HG03342 (cell line): Measurements from ENCODE around the gene SETBP1.

ENCODE experiments used
- ATAC-seq: cut with Tn5 transposase; IDR thresholded peaks from one replicate; pipeline ENCODE4 v1.9.1; 2021; ENCODE audit warnings: mild to moderate bottlenecking, moderate library complexity; ENCODE audit not compliant: unreplicated experiment

The SETBP1 gene

DNA sequence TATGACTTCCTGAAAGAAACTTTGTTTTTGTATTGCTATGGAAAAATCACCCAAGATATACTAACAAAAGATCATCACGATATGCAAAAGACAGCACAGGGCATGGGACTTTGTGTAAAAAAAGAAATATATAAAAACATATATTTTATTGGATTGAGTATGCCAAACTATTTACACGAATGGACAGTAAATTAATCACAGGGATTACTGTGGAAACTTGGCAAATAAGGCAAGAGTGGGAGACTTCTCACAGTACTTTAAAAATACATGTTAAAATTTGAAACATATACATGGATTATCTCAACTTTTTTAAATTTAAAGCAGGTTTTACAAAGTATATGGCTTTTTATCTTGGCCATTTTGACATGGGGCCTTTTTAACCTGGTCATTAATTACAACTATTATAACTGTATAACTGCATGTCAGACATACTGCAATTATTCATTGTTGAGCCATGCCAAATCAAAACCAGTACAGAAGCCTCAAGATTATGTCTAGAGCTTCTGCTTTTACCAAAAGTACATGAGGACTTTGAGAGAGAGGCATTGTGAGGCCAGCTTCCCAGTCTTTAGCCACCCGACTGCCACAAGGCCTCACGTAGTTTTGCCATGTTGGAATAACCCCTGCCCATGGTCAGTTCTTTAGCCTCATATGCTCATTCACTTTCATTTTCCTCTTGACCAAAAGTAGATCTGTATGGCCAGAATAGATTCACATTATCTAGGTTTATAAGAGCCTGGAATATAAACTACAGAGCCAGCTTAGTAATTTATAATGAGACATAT is 419.8 kb downstream of the SETBP1 start:
- no peak for ATAC-seq

DNA sequence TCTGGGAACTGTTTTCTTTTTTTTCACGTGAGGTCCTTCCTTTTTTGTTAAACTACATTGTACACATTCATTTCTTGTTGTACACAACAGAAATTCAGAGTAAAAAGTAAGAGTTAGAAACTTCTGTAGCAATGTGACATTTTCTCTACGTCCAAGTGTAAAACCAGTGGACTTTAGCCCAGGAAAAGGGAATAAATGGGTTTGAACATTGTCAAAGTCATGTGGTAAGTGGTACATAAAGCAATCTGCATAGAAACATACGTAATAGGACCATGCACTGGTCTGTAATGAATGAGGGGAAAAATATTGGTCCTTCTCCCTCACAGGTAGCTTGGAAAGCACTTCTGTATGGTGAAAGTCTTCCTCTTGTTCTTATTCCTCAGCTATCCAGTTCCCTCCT is 421.4 kb downstream of the SETBP1 start:
- no peak for ATAC-seq

- ATAC-seq = no peak
Measured at GRCh38 chr18:45102863-45103262, 422.2 kb downstream of the SETBP1 start.

DNA sequence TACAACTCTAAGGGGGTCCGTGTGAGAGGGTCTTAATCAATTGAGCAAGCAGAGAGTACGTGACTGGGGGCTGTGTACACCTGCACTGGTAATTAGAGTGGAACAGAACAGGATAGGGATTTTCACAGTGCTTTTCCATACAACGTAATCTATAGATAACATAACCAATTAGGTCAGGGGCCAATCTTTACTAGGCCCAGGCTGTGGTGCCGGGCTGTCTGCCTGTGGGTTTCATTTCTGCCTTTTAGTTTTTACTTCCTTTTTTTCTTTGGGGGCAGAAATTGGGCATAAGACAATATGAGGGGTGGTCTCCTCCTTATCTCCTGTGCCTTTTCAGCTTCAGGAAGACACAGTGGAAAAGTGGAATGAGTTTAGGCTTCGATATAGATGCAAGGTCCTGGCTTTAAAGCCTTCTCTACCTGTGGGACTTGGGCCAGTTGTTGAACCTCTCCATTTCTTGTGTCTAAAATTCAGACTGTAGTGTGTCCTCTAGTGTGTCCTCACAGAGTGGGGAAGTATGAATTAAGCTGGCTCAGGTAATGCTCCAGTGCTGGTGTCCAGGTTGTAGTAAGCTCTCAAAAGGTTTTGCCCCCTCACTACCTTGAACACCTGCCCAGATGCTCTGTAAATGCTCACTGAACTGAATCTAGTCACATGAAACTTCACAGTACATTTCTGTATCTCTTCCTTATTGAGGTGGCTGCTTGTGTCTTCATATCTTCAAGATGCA is 422.8 kb downstream of the SETBP1 start:
- ATAC-seq = peak; percentile 42

DNA sequence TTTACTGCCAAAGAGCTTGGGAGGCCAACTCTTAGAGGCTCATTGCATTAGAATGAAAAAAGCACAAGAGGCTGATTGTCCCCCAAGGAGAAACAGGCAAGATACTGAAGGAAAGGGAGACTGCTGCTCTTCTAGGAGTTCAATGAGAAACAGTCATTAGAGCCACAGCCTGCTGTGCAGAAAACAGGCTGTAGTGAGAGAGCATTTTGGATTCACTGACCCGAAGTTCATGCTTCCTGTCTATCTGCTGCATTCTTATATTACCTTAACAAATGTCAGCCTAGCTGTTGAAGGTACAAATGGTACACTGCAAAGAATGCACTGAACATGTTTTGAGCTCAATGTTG is 423.3 kb downstream of the SETBP1 start:
- ATAC-seq = peak; percentile 20

DNA sequence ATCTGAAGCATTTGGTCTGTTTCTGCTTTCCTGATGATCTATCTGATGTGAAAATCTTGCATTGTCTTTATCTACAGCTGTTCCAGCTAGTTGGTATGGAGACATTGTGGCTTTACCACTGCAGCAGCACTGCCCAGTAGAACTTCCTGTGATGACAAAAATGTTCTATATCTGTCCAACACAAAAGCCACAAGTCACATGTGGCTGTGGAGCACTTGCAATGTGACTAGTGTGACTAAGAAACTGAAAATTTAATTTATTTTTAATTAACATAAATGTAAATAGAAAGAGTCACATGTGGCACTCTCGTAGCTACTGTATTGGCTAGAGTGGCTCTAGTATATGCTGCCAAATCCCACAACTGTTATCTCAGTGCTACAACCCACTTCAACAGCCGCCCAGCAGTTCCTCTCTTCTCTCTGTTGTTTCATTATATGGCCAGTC is 425.7 kb downstream of the SETBP1 start:
- peak; percentile 90 for ATAC-seq

- no peak for ATAC-seq
Measured at GRCh38 chr18:45107425-45107824, 426.7 kb downstream of the SETBP1 start.

DNA sequence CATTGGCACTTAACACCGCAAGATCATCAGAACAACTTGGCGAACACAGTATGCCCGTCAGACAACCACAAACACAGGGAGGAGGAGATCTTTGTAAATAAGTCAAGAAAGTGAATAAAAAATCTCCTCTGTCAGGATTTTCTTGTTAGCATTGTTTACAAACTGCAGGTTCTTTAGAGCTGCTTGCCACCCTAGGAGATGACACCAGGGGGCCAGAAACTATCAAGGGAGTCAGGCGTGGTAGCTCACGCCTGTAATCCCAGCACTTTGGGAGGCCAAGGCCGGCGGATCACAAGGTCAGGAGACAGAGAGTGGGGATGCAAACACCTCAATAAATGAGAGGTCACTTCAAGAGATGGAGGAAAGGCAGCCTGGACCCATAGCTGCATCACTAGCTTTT is 428.1 kb downstream of the SETBP1 start:
- ATAC-seq = no peak

GRCh38 chr18:45109271-45109670 is 428.6 kb downstream of the SETBP1 start:
- ATAC-seq = no peak

DNA sequence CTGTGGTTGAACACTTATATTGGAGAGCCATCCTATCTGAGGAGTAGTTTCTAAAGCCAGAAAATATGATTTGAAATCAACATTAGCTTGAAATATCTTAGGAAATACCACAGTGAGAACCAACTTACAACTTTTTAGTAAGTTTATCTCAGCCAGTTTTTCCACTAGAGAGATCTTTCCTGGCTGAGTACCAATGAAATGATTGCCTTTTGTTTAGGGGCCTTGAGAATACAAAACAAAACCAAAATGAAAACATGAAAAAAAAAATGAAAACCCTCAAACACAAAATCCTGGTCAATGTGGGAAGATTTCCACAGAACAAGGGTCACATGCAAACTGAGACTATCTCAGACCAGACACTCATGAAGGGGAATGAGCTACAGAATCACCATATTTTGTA is 429.0 kb downstream of the SETBP1 start:
- ATAC-seq = no peak

DNA sequence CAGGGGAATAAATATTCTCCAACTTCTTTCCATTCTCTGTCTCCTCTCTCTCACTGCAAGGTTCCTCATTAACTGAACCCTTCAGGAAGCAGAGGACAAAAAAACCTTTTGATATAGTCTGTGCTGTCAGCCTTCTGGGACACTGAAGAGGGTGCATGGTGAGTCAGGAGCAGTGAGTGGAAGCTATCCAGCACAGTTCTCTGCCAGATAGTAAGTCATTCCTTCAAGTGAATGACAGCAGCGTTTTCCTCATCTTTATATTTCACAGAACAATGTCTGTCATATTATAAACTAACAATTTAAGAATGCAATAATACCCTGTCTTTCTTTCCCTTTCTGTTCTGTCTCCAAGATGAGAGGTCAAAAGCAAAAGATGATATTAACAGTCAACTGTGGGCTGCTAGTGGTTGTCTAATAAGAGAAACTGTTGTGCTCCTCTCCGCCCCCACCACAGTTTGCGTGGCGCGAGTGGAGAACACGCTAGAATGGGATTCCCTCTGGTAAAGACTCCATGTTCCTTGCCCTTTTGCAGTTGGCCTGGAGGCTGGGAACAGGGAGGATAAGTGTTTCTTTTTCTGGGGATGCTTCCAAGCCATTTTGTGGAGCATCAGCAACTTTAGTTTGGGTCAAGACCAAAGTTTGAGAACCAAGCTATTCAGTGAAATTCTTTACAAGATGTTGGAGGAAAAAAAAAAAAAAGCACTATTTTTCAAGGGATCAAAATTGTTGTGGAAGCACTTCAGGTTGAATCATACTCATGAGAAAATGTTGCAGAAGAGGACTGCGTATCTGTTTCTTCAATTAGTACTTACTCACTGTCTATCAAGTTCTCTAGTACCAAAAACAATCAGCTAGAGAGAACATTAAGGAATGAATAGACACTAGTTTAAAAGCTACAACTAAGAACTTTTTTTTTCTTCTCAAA is 430.2 kb downstream of the SETBP1 start:
- no peak for ATAC-seq

- ATAC-seq = no peak
Measured at GRCh38 chr18:45111502-45111848, 430.8 kb downstream of the SETBP1 start.

- ATAC-seq = no peak
Measured at GRCh38 chr18:45112682-45113081, 432.0 kb downstream of the SETBP1 start.

DNA sequence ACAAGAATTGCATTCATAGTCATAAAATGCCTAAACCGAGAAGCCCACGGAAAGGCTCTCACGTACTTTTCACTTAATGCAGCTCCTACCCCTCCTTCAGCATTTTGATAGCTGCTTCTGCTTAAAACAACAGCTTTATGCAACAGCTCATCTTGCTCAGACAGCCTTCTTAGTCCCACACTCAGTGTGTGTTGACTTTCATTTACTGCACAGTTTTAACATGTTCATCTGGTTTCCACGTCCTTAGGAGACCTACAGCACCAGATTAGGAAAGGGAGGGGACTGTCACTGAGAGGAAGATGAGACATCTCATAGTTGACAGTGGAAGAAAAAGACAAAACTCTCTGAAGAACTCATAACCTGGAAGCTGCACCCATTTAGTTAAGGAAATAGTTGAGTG is 435.4 kb downstream of the SETBP1 start:
- no peak for ATAC-seq
